Retinal pigment epithelial cell (primary cell): Measurements from ENCODE around the gene EGFL8.

ENCODE experiments used
- DNase-seq: peaks from one replicate; pipeline ENCODE4 v3.0.0-alpha.2; 2010; ENCODE audit warnings: low read depth
- H3K4me3 ChIP-seq: 2 replicates; pipeline ENCODE4 v1.5.1; 2011; ENCODE audit warnings: mild to moderate bottlenecking, low read length, control low read depth, moderate library complexity
- TF ChIP-seq, protein P1 (sequence below): conservative IDR thresholded peaks from 2 replicates; pipeline ENCODE4 v1.5.1; 2011; ENCODE audit warnings: low read depth, low read length, control low read depth, inconsistent platforms

Gene EGFL8

DNA sequence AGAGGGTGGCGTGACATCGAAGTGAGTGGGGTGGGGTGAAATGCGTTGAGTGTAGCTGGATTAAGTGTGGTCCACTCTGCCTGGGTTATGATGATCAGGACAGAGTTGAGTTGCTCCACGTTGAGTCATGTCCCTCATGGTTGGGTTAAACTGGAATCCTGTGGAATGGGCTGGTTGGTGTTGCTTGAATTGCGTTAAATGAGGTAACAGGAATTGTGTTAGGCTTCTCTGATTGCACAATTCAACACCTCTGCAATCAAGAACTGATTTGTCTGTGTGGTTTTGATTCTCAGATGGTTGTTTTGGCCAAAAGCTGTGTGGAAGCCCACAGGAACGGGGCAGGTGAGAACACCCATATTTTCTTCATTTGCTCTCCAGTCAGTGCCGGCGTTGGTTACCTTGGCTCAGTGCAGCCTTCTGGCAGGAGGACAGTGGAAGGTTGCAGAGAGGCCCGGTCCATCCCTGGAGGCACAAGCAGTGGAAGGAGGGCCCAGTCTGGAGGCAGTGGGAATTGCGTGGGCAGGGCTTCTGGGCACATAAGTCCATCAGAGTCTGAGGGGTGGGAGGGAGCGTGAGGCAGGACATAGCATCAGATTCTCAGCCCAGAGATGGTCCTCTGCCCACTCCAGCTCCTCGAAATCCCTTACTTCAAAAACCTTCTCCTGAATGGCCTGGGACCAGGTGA is 47.8 kb downstream of the EGFL8 start:
- DNase-seq: no peak
- TF ChIP-seq, protein P1, sequence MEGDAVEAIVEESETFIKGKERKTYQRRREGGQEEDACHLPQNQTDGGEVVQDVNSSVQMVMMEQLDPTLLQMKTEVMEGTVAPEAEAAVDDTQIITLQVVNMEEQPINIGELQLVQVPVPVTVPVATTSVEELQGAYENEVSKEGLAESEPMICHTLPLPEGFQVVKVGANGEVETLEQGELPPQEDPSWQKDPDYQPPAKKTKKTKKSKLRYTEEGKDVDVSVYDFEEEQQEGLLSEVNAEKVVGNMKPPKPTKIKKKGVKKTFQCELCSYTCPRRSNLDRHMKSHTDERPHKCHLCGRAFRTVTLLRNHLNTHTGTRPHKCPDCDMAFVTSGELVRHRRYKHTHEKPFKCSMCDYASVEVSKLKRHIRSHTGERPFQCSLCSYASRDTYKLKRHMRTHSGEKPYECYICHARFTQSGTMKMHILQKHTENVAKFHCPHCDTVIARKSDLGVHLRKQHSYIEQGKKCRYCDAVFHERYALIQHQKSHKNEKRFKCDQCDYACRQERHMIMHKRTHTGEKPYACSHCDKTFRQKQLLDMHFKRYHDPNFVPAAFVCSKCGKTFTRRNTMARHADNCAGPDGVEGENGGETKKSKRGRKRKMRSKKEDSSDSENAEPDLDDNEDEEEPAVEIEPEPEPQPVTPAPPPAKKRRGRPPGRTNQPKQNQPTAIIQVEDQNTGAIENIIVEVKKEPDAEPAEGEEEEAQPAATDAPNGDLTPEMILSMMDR: no peak
- no peak overlapping the region for H3K4me3 ChIP-seq

DNA sequence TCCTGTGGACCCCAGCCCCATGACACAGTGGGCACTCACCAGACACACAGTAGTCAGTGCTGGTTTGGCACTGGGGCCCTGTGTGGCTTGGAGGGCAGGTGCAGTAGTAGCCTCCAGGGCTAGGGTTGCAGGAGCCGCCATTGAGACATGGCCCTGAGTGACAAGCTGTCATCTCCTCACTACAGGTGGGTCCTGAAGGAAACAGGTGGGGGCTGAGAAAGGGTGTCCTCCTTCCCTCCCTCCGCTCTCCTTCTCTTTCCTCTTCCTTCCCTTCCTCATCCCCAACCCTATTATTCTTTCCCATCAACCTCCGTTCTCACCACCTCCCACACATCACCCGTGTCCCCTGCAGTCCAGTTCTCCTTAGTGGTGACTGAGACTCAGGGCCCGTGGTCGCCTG is 49.3 kb downstream of the EGFL8 start:
- H3K4me3 ChIP-seq: no peak overlapping the region
- TF ChIP-seq, protein P1: no peak
- DNase-seq: no peak

DNA sequence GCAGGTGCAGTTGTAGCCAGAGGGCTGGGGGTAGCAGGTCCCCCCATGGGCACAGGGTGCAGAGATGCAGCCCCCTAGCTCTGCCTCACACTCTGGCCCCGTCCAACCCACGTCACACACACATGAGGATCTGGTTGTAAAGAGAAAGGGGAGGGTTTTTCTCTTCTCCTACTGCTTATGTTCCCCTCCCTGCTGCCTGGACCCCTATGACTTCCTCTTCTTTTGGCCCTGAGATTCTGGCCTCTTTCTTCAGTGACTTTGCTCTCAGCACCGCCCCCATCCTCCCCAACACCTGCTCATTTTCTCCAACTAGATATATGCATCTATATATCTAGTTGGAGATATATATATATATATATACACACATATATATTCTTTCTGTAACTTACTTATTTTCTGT is 49.7 kb downstream of the EGFL8 start:
- no peak overlapping the region for H3K4me3 ChIP-seq
- no peak for DNase-seq
- TF ChIP-seq, protein P1: no peak

DNA sequence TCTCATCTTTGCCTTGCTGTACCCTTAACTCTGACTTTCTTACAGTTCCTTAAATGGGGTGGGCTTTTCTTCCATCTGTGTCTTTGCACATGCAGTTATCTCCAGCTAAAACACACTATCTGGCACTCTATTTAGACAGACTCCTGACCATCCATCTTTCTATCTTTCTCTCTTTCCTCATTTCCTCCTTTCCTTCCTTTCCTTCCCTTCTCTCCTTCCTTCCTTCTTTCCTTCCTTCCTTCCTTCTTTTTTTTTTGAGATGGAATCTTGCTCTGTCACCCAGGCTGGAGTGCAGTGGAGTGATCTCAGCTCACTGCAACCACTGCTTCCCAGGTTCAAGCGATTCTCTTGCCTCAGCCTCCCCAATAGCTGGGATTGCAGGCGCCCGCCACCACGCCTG is 51.2 kb downstream of the EGFL8 start:
- no peak for DNase-seq
- TF ChIP-seq, protein P1: no peak
- H3K4me3 ChIP-seq: no peak overlapping the region

DNA sequence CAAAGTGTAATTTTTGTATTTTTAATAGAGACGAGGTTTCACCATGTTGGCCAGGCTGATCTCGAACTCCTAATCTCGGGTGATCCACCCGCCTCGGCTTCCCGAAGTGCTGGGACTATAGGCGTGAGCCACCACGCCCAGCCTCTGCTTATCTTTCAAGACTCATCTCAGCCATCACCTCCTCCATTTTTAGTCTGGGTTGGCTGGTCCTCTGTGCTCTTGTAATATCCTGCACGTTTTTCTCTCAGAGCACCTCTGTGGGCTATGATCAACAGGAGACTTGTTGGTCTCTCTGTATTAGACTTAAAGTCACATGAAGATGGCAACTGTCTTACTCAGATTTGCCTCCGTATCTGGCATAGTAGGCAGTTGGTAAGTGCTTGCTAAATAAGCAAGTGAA is 51.9 kb downstream of the EGFL8 start:
- no peak for DNase-seq
- TF ChIP-seq, protein P1: no peak
- H3K4me3 ChIP-seq: no peak overlapping the region

DNA sequence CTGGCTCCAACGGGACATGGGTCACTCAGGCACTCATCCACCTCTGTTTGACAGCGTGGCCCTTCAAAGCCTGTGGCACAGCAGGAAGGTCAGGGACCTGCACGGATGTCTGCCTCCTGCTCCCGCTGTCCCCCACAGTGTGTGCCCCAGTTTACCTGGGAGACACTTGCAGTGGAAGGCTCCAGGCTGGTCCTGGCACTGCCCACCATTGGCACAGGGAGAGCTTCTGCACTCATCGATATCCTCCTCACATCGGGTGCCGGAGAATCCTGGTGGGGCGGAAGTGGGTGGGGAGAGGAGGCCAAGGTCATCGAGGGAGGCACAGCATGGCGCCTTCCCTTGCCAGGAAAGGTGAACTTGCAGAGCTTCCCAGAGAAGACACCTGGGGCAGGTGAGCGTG is 52.6 kb downstream of the EGFL8 start:
- TF ChIP-seq, protein P1: no peak
- no peak for DNase-seq
- H3K4me3 ChIP-seq: no peak overlapping the region
